Stimulated activated CD4-positive, alpha-beta T cell treated with anti-CD3 and anti-CD28 coated beads, Interleukin-2, amount 100 ng/mL, for 24 hours (primary cell): ENCODE results near the gene KRT32.
"Not testable (repeated sequence)": the region's sequence is repeated elsewhere in the genome, so short reads cannot be mapped to it uniquely, and the experiment has no call there.

ENCODE experiments used
- DNase-seq, 2 donors: peaks; one replicate each; pipeline ENCODE4 v3.0.0-alpha.2; 2020

Gene KRT32

GRCh38 chr17:41422586-41422985, 44.6 kb downstream of the KRT32 start:
- not testable (repeated sequence) for DNase-seq

- no peak for DNase-seq
Measured at GRCh38 chr17:41421617-41422016, 45.6 kb downstream of the KRT32 start.

- no peak for DNase-seq
Measured at GRCh38 chr17:41421116-41421515, 46.1 kb downstream of the KRT32 start.

- no peak for DNase-seq
Measured at GRCh38 chr17:41420134-41420533, 47.1 kb downstream of the KRT32 start.

GRCh38 chr17:41419716-41420115, 47.5 kb downstream of the KRT32 start:
- no peak for DNase-seq

- DNase-seq: no peak
Measured at GRCh38 chr17:41418116-41418860, 48.9 kb downstream of the KRT32 start.

GRCh38 chr17:41417576-41418015, 49.6 kb downstream of the KRT32 start:
- no peak for DNase-seq

GRCh38 chr17:41417127-41417526, 50.1 kb downstream of the KRT32 start:
- no peak for DNase-seq

- DNase-seq: no peak
Measured at GRCh38 chr17:41416479-41416878, 50.7 kb downstream of the KRT32 start.

GRCh38 chr17:41415833-41416335, 51.3 kb downstream of the KRT32 start:
- DNase-seq: no peak

- DNase-seq: no peak
Measured at GRCh38 chr17:41415411-41415810, 51.8 kb downstream of the KRT32 start.

- DNase-seq: no peak
Measured at GRCh38 chr17:41413982-41414381, 53.2 kb downstream of the KRT32 start.

GRCh38 chr17:41413353-41413957, 53.7 kb downstream of the KRT32 start:
- DNase-seq: no peak

GRCh38 chr17:41411072-41411840, 55.9 kb downstream of the KRT32 start:
- no peak for DNase-seq
